Stimulated activated CD4-positive, alpha-beta T cell treated with anti-CD3 and anti-CD28 coated beads, Interleukin-15, amount 100 ng/mL, for 48 hours (primary cell): ENCODE measurements around the gene UVSSA.

Experiments used
- DNase-seq, 2 donors: peaks; one replicate each; pipeline ENCODE4 v3.0.0-alpha.2; 2020; ENCODE audit warnings: low read depth in 2 of 2

UVSSA gene

GRCh38 chr4:1348746-1349145, 1.7 kb downstream of the UVSSA start:
- DNase-seq, result no peak

- no peak for DNase-seq
Measured at GRCh38 chr4:1349359-1350168, 2.6 kb downstream of the UVSSA start.

GRCh38 chr4:1350169-1350520, 3.1 kb downstream of the UVSSA start:
- no peak for DNase-seq

- peak; percentile 77 to 84 for DNase-seq
Measured at GRCh38 chr4:1351854-1352566, 5.0 kb downstream of the UVSSA start.

- DNase-seq, result no peak
Measured at GRCh38 chr4:1352567-1352900, 5.5 kb downstream of the UVSSA start.

DNA sequence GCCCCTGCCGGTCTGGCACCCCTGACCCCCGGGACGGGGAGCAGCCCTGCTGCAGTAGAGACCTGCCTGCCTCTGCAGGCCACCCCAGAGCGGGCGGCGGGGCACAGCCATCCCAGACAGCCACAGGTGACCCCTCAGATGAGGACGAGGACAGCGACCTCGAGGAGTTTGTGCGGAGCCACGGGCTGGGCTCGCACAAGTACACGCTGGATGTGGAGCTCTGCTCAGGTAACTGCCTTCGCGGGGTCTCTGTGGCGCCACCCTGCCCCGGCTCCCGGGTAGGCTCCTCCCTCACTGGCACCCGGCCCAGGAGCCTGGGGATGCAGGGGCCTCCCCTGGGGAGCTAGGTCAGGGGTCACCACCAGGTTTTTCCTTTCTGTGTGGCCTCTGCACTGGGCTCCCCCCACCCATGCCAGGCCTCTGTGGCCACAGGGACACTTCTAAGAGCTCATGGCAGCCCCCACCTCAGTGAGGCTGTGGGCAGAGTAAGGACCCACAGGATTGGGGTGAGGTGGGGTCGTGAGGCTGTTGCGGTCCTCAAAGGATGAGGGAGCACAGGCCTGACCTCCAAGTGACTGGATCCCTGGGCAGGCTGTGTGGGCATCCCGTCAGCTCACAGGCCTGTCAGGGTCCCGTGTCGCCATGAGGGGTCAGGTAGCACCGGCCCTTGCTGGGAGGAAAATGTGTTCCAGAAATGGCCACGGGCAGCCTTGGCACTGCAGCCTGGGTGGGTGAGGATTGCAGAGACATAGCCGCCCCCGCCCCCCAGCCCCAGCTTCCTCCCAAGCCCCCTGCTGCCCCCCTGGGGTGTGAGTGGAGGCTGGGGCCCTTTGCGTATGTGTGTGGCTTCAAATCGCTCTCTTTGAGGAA, 6.4 kb downstream of the UVSSA start:
- no peak for DNase-seq

- no peak for DNase-seq
Measured at GRCh38 chr4:1354136-1354982, 7.4 kb downstream of the UVSSA start.

DNA sequence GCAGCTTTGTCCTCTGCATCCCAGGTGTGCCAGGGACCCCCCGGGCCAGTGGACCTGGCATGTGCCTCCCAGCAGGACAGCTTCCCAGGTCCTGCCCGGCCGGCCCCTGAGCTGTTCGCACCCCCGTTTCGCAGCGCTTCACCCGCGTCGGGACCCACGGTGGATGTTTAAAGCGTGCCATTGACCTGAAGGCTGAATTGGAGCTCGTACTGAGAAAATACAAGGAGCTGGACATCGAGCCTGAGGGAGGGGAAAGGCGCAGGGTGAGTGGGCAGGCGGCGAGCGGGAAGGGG, 7.9 kb downstream of the UVSSA start:
- DNase-seq, result no peak

GRCh38 chr4:1355378-1355777, 8.4 kb downstream of the UVSSA start:
- no peak for DNase-seq

DNA sequence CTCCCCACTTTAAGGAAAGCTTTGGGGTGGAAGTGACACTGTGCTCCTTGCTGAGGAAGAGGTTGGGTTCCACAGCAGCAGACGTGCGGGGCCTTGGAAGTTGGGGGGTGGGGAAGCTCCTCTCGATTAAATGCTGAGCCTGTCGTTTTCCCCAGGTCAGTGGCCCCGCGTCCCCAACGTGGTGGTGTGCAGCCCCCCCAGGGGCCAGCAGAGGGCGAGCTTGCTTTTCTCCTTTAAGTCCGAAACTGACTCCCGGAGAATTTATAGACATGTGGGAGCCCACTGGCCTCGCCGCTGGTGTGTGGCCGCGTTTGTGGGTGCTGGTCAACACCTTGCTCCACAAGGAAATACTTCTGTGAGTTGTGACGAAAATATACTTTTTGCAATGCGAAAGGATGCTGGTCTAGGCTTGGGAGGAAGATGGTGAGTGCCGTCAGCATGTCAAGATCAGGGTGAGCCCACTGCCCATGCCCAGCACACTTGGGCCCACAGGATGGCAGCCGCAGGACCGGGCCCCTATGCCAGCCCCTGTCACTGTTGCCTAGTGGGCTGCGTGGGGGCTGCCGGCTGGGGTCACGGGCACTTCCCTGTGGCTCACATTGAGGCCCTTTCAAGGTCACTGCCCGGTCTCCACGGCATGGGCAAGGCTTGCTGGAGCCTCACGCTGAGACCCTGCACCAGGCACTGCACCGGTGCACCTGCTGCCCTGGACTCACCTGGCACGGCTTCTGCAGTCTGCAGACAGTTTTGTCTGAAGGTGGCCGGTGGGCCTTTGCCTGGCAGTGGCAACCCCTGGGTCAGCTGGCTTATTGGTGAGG, 9.4 kb downstream of the UVSSA start:
- peak in 1 of 2 donors; percentile 14 for DNase-seq

- DNase-seq, result no peak
Measured at GRCh38 chr4:1357356-1358248, 10.6 kb downstream of the UVSSA start.

DNA sequence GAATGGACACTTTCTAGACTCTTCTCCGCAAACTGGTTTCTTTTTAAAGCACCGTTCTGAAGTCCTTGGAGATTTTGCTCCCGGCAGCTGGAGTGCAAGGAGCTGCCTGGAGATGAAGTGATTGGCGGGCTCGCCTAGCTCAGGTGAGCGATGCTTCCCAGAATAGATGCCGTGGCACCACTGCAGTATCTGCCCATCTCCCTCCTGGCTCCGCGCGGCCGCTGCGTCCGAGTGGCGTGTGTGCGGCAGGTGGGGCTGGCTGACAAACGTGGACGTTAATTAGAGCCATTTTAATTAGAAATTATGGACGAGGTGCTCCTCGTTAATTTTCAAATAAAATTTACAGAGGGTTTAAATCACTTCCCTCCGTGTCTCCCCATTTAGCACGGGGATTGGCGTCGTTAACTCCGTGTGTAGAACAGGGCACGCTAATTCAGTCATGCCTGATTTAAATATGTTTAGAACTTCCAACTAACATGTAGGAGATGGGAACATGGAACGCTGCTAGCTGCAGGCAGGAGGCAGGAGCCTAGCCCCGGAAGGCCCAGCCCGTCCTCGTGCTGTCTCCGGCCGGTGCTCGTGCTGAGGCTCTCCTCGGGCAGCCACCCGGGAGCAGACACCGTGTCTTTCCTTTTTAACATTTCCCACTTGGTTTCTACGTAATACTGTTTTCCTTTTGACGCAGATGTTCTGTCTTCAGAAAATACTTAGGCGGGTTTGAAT, 11.6 kb downstream of the UVSSA start:
- DNase-seq, result no peak

DNA sequence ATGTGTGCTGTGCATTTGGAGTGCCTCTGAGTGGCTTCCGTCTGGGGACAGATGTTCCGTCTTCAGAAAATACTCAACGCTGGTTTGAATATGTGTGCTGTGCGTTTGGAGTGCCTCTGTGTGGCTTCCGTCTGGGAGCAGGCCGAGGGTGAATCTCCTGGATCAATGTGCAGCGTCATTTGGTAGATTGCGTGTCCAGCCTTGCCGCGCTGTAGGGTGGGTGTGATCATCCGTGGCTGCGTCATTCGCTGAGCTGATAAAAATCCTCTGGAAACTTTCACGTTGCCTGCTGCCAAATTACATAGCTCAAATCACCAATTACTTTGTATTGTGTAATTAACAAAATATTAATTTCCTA, 12.1 kb downstream of the UVSSA start:
- no peak for DNase-seq

- DNase-seq, result no peak
Measured at GRCh38 chr4:1359976-1360375, 13.0 kb downstream of the UVSSA start.

- DNase-seq, result no peak
Measured at GRCh38 chr4:1360423-1361283, 13.6 kb downstream of the UVSSA start.

- no peak for DNase-seq
Measured at GRCh38 chr4:1361431-1361830, 14.4 kb downstream of the UVSSA start.

DNA sequence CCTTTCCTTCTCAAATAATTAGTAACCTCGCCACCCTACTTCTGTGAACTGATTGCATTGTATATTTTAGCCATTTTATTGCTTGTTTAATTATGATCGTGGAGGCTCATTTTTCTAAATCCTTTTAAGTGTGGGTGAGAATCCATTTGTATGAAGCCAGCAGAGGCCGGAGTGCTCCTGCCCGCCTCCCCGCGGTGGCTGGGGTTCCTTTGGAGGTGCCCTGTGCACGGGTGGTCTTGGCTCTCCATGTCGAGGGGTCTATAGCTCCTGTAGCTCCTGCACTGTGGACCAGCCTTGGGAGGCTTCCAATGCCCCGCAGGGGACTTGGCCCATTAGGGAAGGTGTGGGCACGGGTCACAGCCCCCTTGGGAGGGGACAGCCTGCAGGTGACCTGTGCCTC, 15.0 kb downstream of the UVSSA start:
- no peak for DNase-seq

DNA sequence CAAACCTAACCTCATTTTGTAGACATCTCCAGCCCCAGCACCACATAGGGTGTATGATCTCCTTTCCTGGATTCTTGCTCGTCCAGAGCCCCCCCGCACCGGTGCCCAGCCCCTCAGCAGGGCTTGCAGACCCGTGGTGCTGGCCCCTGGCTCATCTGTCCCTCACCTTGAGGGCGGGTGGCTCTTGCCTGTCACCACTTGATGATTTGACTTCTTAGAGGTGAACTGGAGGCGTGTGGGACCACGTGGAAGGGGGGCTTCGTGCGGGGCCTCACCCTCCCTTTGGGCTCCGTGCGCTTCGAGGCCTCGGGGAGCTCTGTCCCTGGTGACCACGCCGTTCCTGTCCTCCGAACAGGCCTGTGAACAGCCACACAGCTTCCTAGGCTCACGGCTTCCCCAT, 15.5 kb downstream of the UVSSA start:
- no peak for DNase-seq
